ENCODE results near the gene PARP15. TPM values are rescaled to one million over a fixed set of nuclear protein-coding genes. Genes with fewer than 3 reads are reported as not detected.

PARP15 gene
- total RNA-seq, 1 experiment from 2014 or later: 0.12 TPM

GRCh38 chr3:122626515-122627180 is 49.2 kb downstream of the PARP15 start:
- no peak overlapping the region for H3K4me3 ChIP-seq (replicated peaks in 1 of 2; ENCODE audit: low read depth in 1 of 2, low read length in 2 of 2)
- no peaks in the 10 kb centered on the region for H3K4me1 ChIP-seq (ENCODE audit: control insufficient read depth in 1 of 2, insufficient read depth in 2 of 2, low read length in 2 of 2)
- H3K4me2 ChIP-seq (ENCODE audit: low read length): no peak overlapping the region
- no peak overlapping the region for H3K27ac ChIP-seq (ENCODE audit: low read depth, low read length)
- no TSS peak for BruUV-seq (replicated peaks)
- no peaks in the 10 kb centered on the region for H3K9me2 ChIP-seq (ENCODE audit: insufficient read depth)
- RAD21 ChIA-PET (ENCODE audit: low non-redundant PET in 1 of 2, low total read pairs in 2 of 2, uncharacterized antibody in 2 of 2, unreplicated experiment in 2 of 2): no interaction called here
- H3K27me3 ChIP-seq (ENCODE audit: insufficient read depth, low read length): no peaks in the 10 kb centered on the region
- no peaks in the 10 kb centered on the region for H3K9me3 ChIP-seq (ENCODE audit: control insufficient read depth in 1 of 2, insufficient read depth in 1 of 2, low read depth in 1 of 2, low read length in 2 of 2)
- H4K20me1 ChIP-seq (ENCODE audit: insufficient read depth): no peaks in the 10 kb centered on the region
- intact Hi-C loops (cut with micrococcal nuclease): no loop called here
- CTCF ChIA-PET: no interaction called here
- H2AFZ ChIP-seq (ENCODE audit: low read depth, low read length, poor library complexity, severe bottlenecking): no peak overlapping the region
- ATAC-seq: no peak
- no peaks in the 10 kb centered on the region for H3K36me3 ChIP-seq (ENCODE audit: control insufficient read depth in 1 of 2, insufficient read depth in 2 of 2, low read length in 2 of 2)
- H3K79me2 ChIP-seq (ENCODE audit: insufficient read depth, low read length): no peaks in the 10 kb centered on the region
- H3K9ac ChIP-seq (ENCODE audit: low read length): no peak overlapping the region
- POLR2A ChIA-PET: no interaction called here
- no peak for DNase-seq (ENCODE audit: low read depth, low spot score)
- no peak for TF ChIP-seq CBX3 (IDR thresholded peaks at IDR 0.05; ENCODE audit: low read depth)
- no peak for TF ChIP-seq EGR1 (IDR thresholded peaks at IDR 0.05; ENCODE audit: low read depth)
- no peak for TF ChIP-seq YY1 (IDR thresholded peaks at IDR 0.05; ENCODE audit: extremely low read depth, insufficient replicate concordance, low read depth, low read length)
- no peak for TF ChIP-seq REST (IDR thresholded peaks at IDR 0.05; ENCODE audit: low read depth)
- no peak for TF ChIP-seq MAX (IDR thresholded peaks at IDR 0.05)
- no peak for TF ChIP-seq ELF1 (IDR thresholded peaks at IDR 0.05; ENCODE audit: borderline replicate concordance, low read depth)
- no peak for TF ChIP-seq SP1 (IDR thresholded peaks at IDR 0.05; ENCODE audit: low read depth)
- TF ChIP-seq EZH2 (IDR thresholded peaks at IDR 0.05): no peak
- no peak for TF ChIP-seq ZNF274 (IDR thresholded peaks at IDR 0.05; ENCODE audit: low read depth, low read length)
- TF ChIP-seq SIN3A (IDR thresholded peaks at IDR 0.05; ENCODE audit: low read depth): no peak
- no peak for TF ChIP-seq ATF3 (IDR thresholded peaks at IDR 0.05)
